Measurements from ENCODE around the gene PROS1.
"Not testable (repeated sequence)": the region's sequence is repeated elsewhere in the genome, so short reads cannot be mapped to it uniquely, and the experiment has no call there.

DNA sequence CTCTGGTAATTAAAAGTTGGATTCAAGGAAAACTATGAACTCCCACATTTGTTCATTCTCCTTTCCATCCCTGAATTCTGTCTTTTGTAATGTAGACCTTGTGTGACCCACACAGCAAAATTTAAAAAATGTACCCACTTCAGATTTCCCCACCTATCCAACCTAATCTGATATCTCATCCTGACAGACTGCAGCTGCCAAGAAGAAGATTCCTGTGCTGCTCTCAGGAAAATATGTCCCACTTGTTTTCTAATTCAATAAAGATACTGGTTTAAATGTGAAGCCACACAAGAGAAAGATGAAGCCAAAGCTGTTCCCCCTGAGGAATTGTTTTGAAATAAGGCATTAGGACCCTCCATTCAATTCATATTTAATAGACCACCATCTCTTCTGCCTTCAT lies 100.3 kb downstream of the PROS1 start:
- not testable (repeated sequence) for TF ChIP-seq POLR2A (IDR thresholded peaks at IDR 0.05); EP300 (IDR thresholded peaks at IDR 0.05; ENCODE audit: low read depth); POLR2AphosphoS5 (IDR thresholded peaks at IDR 0.05)
- TF ChIP-seq, protein P1, sequence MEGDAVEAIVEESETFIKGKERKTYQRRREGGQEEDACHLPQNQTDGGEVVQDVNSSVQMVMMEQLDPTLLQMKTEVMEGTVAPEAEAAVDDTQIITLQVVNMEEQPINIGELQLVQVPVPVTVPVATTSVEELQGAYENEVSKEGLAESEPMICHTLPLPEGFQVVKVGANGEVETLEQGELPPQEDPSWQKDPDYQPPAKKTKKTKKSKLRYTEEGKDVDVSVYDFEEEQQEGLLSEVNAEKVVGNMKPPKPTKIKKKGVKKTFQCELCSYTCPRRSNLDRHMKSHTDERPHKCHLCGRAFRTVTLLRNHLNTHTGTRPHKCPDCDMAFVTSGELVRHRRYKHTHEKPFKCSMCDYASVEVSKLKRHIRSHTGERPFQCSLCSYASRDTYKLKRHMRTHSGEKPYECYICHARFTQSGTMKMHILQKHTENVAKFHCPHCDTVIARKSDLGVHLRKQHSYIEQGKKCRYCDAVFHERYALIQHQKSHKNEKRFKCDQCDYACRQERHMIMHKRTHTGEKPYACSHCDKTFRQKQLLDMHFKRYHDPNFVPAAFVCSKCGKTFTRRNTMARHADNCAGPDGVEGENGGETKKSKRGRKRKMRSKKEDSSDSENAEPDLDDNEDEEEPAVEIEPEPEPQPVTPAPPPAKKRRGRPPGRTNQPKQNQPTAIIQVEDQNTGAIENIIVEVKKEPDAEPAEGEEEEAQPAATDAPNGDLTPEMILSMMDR (IDR thresholded peaks at IDR 0.05): not testable (repeated sequence)
